ENCODE measurements around the gene THEMIS2.
A peak's percentile ranks its signal among the peaks of the same experiment; 100 is the strongest.
"Not testable (repeated sequence)": the region's sequence is repeated elsewhere in the genome, so short reads cannot be mapped to it uniquely, and the experiment has no call there.

Gene THEMIS2

GRCh38 chr1:27872059-27872801 is at the start of gene THEMIS2:
TSS of gene THEMIS2 (plus strand) at chr1:27872544. CDS start at chr1:27872572, 28 bp downstream.
- DNase-seq (ENCODE audit: low spot score) = peak; percentile 74

- no peak for DNase-seq (ENCODE audit: low spot score)
These were observed 48.6 kb upstream of the THEMIS2 start for GRCh38 chr1:27823784-27824183.

- DNase-seq (ENCODE audit: low spot score) = no peak
These were observed 47.9 kb upstream of the THEMIS2 start for GRCh38 chr1:27824411-27824810.

- DNase-seq (ENCODE audit: low spot score) = not testable (repeated sequence)
These were observed 42.9 kb upstream of the THEMIS2 start for GRCh38 chr1:27829339-27829960.

- peak; percentile 94 for DNase-seq (ENCODE audit: low spot score)
These were observed 41.5 kb upstream of the THEMIS2 start, which contains the start of gene PPP1R8 for GRCh38 chr1:27830621-27831440. TSS of gene PPP1R8 (plus strand) at chr1:27830782. CDS start at chr1:27830836, 54 bp downstream.

GRCh38 chr1:27831568-27832410 is 40.6 kb upstream of the THEMIS2 start:
- no peak for DNase-seq (ENCODE audit: low spot score)

- no peak for DNase-seq (ENCODE audit: low spot score)
These were observed 39.6 kb upstream of the THEMIS2 start for GRCh38 chr1:27832762-27833161.

GRCh38 chr1:27833470-27833869 is 38.9 kb upstream of the THEMIS2 start:
- DNase-seq (ENCODE audit: low spot score) = no peak

- no peak for DNase-seq (ENCODE audit: low spot score)
These were observed 37.3 kb upstream of the THEMIS2 start for GRCh38 chr1:27835046-27835445.

GRCh38 chr1:27835501-27835900 is 36.8 kb upstream of the THEMIS2 start:
- no peak for DNase-seq (ENCODE audit: low spot score)

GRCh38 chr1:27849951-27850350 is 22.4 kb upstream of the THEMIS2 start:
- no peak for DNase-seq (ENCODE audit: low spot score)

- DNase-seq (ENCODE audit: low spot score) = no peak
These were observed 17.3 kb upstream of the THEMIS2 start for GRCh38 chr1:27855085-27855484.

GRCh38 chr1:27856561-27857343 is 15.6 kb upstream of the THEMIS2 start:
- no peak for DNase-seq (ENCODE audit: low spot score)

GRCh38 chr1:27857552-27857951 is 14.8 kb upstream of the THEMIS2 start:
- DNase-seq (ENCODE audit: low spot score) = not testable (repeated sequence)

GRCh38 chr1:27858072-27858948 is 14.0 kb upstream of the THEMIS2 start:
- DNase-seq (ENCODE audit: low spot score) = peak; percentile 93

- no peak for DNase-seq (ENCODE audit: low spot score)
These were observed 13.3 kb upstream of the THEMIS2 start for GRCh38 chr1:27858949-27859576.

- no peak for DNase-seq (ENCODE audit: low spot score)
These were observed 10.9 kb upstream of the THEMIS2 start for GRCh38 chr1:27861436-27861835.

- DNase-seq (ENCODE audit: low spot score) = no peak
These were observed 10.3 kb upstream of the THEMIS2 start for GRCh38 chr1:27862004-27862403.

All from hematopoietic multipotent progenitor cell treated with erythropoietin and hydrocortisone succinate and interleukin-3 and kit ligand, for 15 days (in vitro differentiated cells).